OCI-LY3 (cell line): ENCODE measurements around the gene MINDY4.

Experiments
- H2AFZ ChIP-seq: fragments of 200-600, 300-600 bp; shearing (Covaris generic); 2 replicates; pipeline ENCODE4 v1.6.0; 2014; ENCODE audit warnings: antibody characterized with exemption, low read depth, low read length
- H3K27ac ChIP-seq: fragments of 200-600, 300-600 bp; sonication (generic); 2 replicates; pipeline ENCODE4 v1.5.1; 2014; ENCODE audit warnings: mild to moderate bottlenecking, low read length, moderate library complexity, mixed read lengths
- H3K27me3 ChIP-seq: fragments of 200-600, 300-600 bp; sonication (generic); 2 replicates; pipeline ENCODE4 v1.6.1; 2014; ENCODE audit warnings: low read depth, low read length, mixed read lengths
- H3K36me3 ChIP-seq: fragments of 200-600, 300-600 bp; sonication (generic); replicated peaks from 2 replicates; pipeline ENCODE3; 2014; ENCODE audit warnings: low read depth, low read length, mixed read lengths
- H3K4me1 ChIP-seq: fragments of 300-600, 200-600 bp; sonication (generic); 2 replicates; pipeline ENCODE4 v1.6.1; 2014; ENCODE audit warnings: low read length, mixed read lengths
- H3K4me2 ChIP-seq: fragments of 200-600, 300-600 bp; sonication (generic); 2 replicates; pipeline ENCODE4 v1.6.1; 2014; ENCODE audit warnings: low read length, mixed read lengths
- H3K4me3 ChIP-seq: fragments of 300-600, 200-600 bp; sonication (generic); 2 replicates; pipeline ENCODE4 v1.5.1; 2014; ENCODE audit warnings: antibody characterized with exemption, mild to moderate bottlenecking, low read length, moderate library complexity
- H3K79me2 ChIP-seq: fragments of 300-600, 200-600 bp; shearing (Covaris generic); 2 replicates; pipeline ENCODE4 v1.6.1; 2014; ENCODE audit warnings: mild to moderate bottlenecking, low read length, mixed read lengths
- H3K9ac ChIP-seq: fragments of 300-600, 200-600 bp; shearing (Covaris generic); 2 replicates; pipeline ENCODE4 v1.6.0; 2014; ENCODE audit warnings: mild to moderate bottlenecking, low read length, moderate library complexity
- H3K9me3 ChIP-seq: fragments of 200-600, 300-600 bp; shearing (Covaris generic); 2 replicates; pipeline ENCODE4 v1.6.1; 2014; ENCODE audit warnings: low read length, mixed read lengths; ENCODE audit not compliant: insufficient read depth
- H4K20me1 ChIP-seq: fragments of 200-600, 300-600 bp; sonication (generic); 2 replicates; pipeline ENCODE4 v1.6.1; 2016; ENCODE audit warnings: low read length, mixed read lengths; ENCODE audit not compliant: insufficient read depth
- EZH2phosphoT487 ChIP-seq: fragments of 200-600 bp; shearing (Covaris generic); IDR thresholded peaks from 2 replicates; pipeline ENCODE4 v1.6.1; 2018; ENCODE audit warnings: antibody characterized with exemption, mixed run types, low read depth
- TF ChIP-seq, protein P1 (sequence below): fragments of 200-600, 300-600 bp; sonication (generic); IDR thresholded peaks from 2 replicates; pipeline ENCODE4 v1.5.1; 2014; ENCODE audit warnings: antibody characterized with exemption, low read length, low read depth

Gene MINDY4

DNA sequence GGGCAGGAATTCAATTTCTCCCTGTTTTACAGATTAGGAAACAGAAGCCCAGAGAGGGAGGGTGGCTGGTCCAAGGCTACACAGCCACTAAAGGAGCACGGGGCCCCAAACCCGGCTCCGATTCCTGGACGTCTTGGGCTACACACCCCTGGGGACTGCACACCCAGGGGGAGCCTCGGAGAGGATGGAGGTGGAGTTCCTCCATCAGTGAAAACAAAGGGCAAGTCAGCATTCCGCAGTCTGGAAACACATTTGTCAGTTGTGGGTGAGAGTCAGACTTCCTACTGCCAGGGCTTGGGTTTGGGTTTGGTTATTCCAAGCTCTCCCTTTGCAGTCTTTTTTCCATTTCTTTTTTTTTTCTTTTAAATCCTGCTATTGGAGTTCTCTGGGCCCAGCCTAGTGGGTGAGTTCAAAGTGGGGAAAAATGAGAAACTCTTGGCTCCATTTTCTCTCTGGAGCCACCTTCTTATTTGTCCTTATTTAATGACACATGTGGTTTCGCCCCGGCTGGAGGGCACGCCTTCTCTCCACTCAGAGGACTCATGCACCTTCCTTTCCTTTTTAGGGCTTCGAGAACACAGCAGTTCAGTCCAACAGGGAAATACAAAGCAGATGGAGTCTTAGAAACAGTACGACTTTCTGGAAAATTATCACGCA lies 80.6 kb downstream of the MINDY4 start:
- no peak overlapping the region for H3K4me2 ChIP-seq
- H3K36me3 ChIP-seq, result peaks cover 3% of the 10 kb centered on the region
- H3K9ac ChIP-seq, result no peak overlapping the region
- H3K4me3 ChIP-seq, result no peak overlapping the region
- TF ChIP-seq, protein P1, sequence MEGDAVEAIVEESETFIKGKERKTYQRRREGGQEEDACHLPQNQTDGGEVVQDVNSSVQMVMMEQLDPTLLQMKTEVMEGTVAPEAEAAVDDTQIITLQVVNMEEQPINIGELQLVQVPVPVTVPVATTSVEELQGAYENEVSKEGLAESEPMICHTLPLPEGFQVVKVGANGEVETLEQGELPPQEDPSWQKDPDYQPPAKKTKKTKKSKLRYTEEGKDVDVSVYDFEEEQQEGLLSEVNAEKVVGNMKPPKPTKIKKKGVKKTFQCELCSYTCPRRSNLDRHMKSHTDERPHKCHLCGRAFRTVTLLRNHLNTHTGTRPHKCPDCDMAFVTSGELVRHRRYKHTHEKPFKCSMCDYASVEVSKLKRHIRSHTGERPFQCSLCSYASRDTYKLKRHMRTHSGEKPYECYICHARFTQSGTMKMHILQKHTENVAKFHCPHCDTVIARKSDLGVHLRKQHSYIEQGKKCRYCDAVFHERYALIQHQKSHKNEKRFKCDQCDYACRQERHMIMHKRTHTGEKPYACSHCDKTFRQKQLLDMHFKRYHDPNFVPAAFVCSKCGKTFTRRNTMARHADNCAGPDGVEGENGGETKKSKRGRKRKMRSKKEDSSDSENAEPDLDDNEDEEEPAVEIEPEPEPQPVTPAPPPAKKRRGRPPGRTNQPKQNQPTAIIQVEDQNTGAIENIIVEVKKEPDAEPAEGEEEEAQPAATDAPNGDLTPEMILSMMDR, result no peak
- no peak for TF ChIP-seq EZH2phosphoT487
- no peaks in the 10 kb centered on the region for H3K79me2 ChIP-seq
- H4K20me1 ChIP-seq, result no peaks in the 10 kb centered on the region
- H2AFZ ChIP-seq, result no peak overlapping the region
- H3K27ac ChIP-seq, result no peak overlapping the region
- no peaks in the 10 kb centered on the region for H3K4me1 ChIP-seq
- no peaks in the 10 kb centered on the region for H3K27me3 ChIP-seq
- no peaks in the 10 kb centered on the region for H3K9me3 ChIP-seq

DNA sequence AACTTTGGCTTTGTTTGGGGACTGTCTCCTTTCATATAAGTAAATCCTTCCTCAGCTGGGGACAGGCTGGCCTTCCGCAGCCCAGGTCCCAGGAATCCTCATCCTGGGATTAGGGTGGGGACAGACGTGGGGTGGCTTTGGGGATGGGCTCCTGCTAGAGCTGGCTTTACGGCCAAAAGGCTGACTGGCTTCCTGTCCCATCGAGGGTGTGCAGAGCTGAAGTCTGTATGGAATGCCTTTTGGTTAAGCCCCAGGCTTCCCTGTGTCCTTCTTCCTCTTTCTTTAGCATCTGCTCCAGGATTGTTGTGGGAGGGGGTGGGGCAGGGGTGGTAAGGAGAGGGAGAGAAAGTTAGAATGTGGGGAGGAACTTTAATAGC lies 81.1 kb downstream of the MINDY4 start:
- no peak overlapping the region for H3K4me3 ChIP-seq
- H3K9ac ChIP-seq, result no peak overlapping the region
- H3K79me2 ChIP-seq, result no peaks in the 10 kb centered on the region
- no peak overlapping the region for H2AFZ ChIP-seq
- TF ChIP-seq, protein P1, result no peak
- no peak for TF ChIP-seq EZH2phosphoT487
- no peaks in the 10 kb centered on the region for H3K9me3 ChIP-seq
- H4K20me1 ChIP-seq, result no peaks in the 10 kb centered on the region
- H3K27me3 ChIP-seq, result no peaks in the 10 kb centered on the region
- H3K4me2 ChIP-seq, result no peak overlapping the region
- H3K36me3 ChIP-seq, result peaks cover 6% of the 10 kb centered on the region
- no peak overlapping the region for H3K27ac ChIP-seq
- no peaks in the 10 kb centered on the region for H3K4me1 ChIP-seq

DNA sequence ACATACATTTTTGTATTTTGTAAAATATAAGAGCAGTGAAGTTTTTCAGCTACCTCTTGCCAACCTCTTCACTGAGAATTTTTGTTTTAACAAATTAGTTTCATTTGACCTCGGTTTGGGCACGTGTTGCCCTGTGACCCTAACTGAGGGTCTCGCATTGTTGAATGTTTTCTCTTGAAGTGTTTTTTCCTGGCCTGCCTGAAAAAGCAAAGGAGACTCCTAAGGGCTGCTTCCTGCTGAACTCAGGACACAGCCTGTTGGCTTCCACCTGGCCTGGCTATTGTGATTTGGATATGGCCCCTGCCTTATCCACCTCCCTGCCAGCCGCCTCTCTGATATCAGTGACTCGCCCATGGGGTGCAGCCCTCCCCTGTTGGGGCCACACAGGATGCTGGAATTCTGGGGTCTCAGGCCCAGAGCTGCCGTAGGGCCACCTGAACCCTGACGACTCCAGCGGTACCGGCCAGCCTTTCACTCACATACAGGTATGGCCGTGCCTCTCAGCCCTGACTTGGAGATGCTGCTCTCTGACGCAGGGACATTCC lies 81.6 kb downstream of the MINDY4 start:
- Histone ChIP-seq H3K36me3 (peaks cover 6% of the 10 kb centered on the region), H3K4me1 (no peaks in the 10 kb centered on the region), H3K27me3 (no peaks in the 10 kb centered on the region), H3K27ac (no peak overlapping the region), H3K9me3 (no peaks in the 10 kb centered on the region), H4K20me1 (no peaks in the 10 kb centered on the region), H3K79me2 (no peaks in the 10 kb centered on the region), H2AFZ (no peak overlapping the region), H3K4me3 (no peak overlapping the region), H3K4me2 (no peak overlapping the region), H3K9ac (no peak overlapping the region)
- TF ChIP-seq EZH2phosphoT487, result no peak
- TF ChIP-seq, protein P1, result no peak

DNA sequence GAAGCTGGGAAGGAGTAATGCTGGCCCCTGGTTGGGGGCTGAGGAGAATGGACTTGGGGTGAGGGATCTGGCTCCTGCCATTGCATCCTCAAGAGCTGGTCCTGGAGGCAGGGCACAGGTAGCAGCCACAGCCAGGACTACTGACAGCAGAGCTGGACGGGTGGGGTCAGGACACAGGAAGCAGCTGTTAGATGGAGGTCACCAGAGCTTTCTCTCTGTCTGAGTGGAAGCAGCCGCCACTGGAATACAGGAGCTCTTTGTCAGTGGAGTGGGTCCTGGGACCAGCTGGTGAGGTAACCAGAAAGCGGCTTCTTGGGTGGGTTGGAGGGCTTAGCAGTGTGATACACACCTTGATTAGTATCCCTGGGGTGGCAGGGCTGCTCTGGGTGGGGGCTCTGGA lies 82.4 kb downstream of the MINDY4 start:
- no peaks in the 10 kb centered on the region for H3K9me3 ChIP-seq
- H3K36me3 ChIP-seq, result peaks cover 6% of the 10 kb centered on the region
- H3K27ac ChIP-seq, result no peak overlapping the region
- no peaks in the 10 kb centered on the region for H4K20me1 ChIP-seq
- no peak overlapping the region for H3K4me3 ChIP-seq
- no peaks in the 10 kb centered on the region for H3K79me2 ChIP-seq
- no peaks in the 10 kb centered on the region for H3K4me1 ChIP-seq
- no peak overlapping the region for H3K4me2 ChIP-seq
- H2AFZ ChIP-seq, result no peak overlapping the region
- H3K9ac ChIP-seq, result no peak overlapping the region
- TF ChIP-seq, protein P1, result no peak
- TF ChIP-seq EZH2phosphoT487, result no peak
- no peaks in the 10 kb centered on the region for H3K27me3 ChIP-seq
